B cell (primary cell): ENCODE data around the gene FBXL13. TPM values are rescaled to one million over a fixed set of nuclear protein-coding genes. Genes with fewer than 3 reads are reported as not detected.
"Not testable (repeated sequence)": the region's sequence is repeated elsewhere in the genome, so short reads cannot be mapped to it uniquely, and the experiment has no call there.

Source experiments
- ATAC-seq: fragments of 200-7000 bp; cut with Tn5 transposase; one replicate; pipeline ENCODE4 v1.10.0; 2021; ENCODE audit warnings: low read depth, mild to moderate bottlenecking, moderate number of reproducible peaks, moderate library complexity
- CTCF ChIA-PET: fragments of 350-600 bp; sonication (Branson Sonifier 250); formaldehyde crosslinking; loops from one replicate; lab custom pipeline; 2021; ENCODE audit warnings: antibody characterized with exemption, inconsistent platforms; lab: Charles Lee
- POLR2A ChIA-PET: fragments of 350-600 bp; sonication (Branson Sonifier 250); formaldehyde crosslinking; loops from one replicate; lab custom pipeline; 2021; ENCODE audit warnings: antibody characterized with exemption; lab: Charles Lee
- DNase-seq: peaks from one replicate; pipeline ENCODE4 v3.0.0; 2013
- H2AFZ ChIP-seq: 2 replicates; pipeline ENCODE4 v1.6.1; 2012; ENCODE audit warnings: mild to moderate bottlenecking, low read depth, low read length; ENCODE audit not compliant: insufficient read depth, poor library complexity, severe bottlenecking
- H3K27ac ChIP-seq, 2 donors: 1 replicate in 1 of 2; 2 replicates in 1 of 2; pipeline ENCODE4 v1.5.1; 2012 to 2013; ENCODE audit warnings: low read length in 2 of 2, mild to moderate bottlenecking in 2 of 2, moderate library complexity in 1 of 2
- H3K27me3 ChIP-seq, 4 experiments: fragments of 200-600 bp in 1 of 4; sonication (generic) in 1 of 4; replicated peaks in 1 of 4; 1 replicate in 2 of 4; 2 replicates in 2 of 4; pipeline versions ENCODE4 v1.6.1 to v1.7.0; 2013 to 2016; ENCODE audit warnings: low read length in 3 of 4, mild to moderate bottlenecking in 2 of 4, mixed read lengths in 1 of 4, moderate library complexity in 1 of 4; ENCODE audit not compliant: insufficient read depth in 4 of 4, control insufficient read depth in 3 of 4; ENCODE audit errors: control extremely low read depth in 1 of 4
- H3K36me3 ChIP-seq, 2 experiments: replicated peaks in 1 of 2; 1 replicate in 1 of 2; 2 replicates in 1 of 2; pipeline versions ENCODE4 v1.6.1 to v1.7.1; 2013; ENCODE audit warnings: low read length in 1 of 2; ENCODE audit not compliant: insufficient read depth in 2 of 2, control insufficient read depth in 1 of 2; ENCODE audit errors: control extremely low read depth in 1 of 2, extremely low read depth in 1 of 2
- H3K4me1 ChIP-seq, 2 donors: fragments of 200-600 bp in 1 of 2; sonication (generic) in 1 of 2; 1 replicate in 1 of 2; 2 replicates in 1 of 2; pipeline versions ENCODE4 v1.5.1 to v1.6.1; 2013 to 2017; ENCODE audit warnings: low read length in 2 of 2; ENCODE audit not compliant: control insufficient read depth in 2 of 2, insufficient read depth in 2 of 2
- H3K4me2 ChIP-seq: replicated peaks from 2 replicates; pipeline ENCODE3; 2012; ENCODE audit warnings: mild to moderate bottlenecking, low read depth, low read length; ENCODE audit not compliant: poor library complexity, severe bottlenecking
- H3K4me3 ChIP-seq, 5 experiments: fragments of 200-600 bp in 1 of 5; sonication (generic) in 1 of 5; 1 replicate in 3 of 5; 2 replicates in 2 of 5; pipeline versions ENCODE4 v1.5.1 to v1.7.0; 2011 to 2016; ENCODE audit warnings: low read length in 4 of 5, mild to moderate bottlenecking in 4 of 5, low read depth in 2 of 5, control low read depth in 1 of 5, moderate library complexity in 1 of 5; ENCODE audit not compliant: insufficient read depth in 1 of 5; ENCODE audit errors: control extremely low read depth in 1 of 5, extremely low read depth in 1 of 5
- H3K79me2 ChIP-seq: fragments of 200-600 bp; sonication (generic); one replicate; pipeline ENCODE4 v1.6.0; 2016; ENCODE audit warnings: low read length; ENCODE audit not compliant: control insufficient read depth, insufficient read depth
- H3K9ac ChIP-seq: fragments of 200-600 bp; sonication (generic); 2 replicates; pipeline ENCODE4 v1.6.1; 2017; ENCODE audit warnings: mild to moderate bottlenecking, low read length, moderate library complexity
- H3K9me3 ChIP-seq, 3 donors: one replicate each; pipeline versions ENCODE4 v1.6.1 to v1.7.1; 2013; ENCODE audit warnings: low read length in 2 of 3; ENCODE audit not compliant: control insufficient read depth in 2 of 3, insufficient read depth in 1 of 3; ENCODE audit errors: control extremely low read depth in 1 of 3
- H4K20me1 ChIP-seq: 2 replicates; pipeline ENCODE4 v1.6.0; 2012; ENCODE audit warnings: mild to moderate bottlenecking, low read length; ENCODE audit not compliant: insufficient read depth, control insufficient read depth, poor library complexity, severe bottlenecking
- H3K27ac Mint-ChIP-seq: one replicate; pipeline ENCODE4 v1.8.0; 2021; ENCODE audit warnings: mixed read lengths
- H3K27me3 Mint-ChIP-seq: one replicate; pipeline ENCODE4 v1.8.0; 2021; ENCODE audit warnings: mixed read lengths
- H3K4me1 Mint-ChIP-seq: one replicate; pipeline ENCODE4 v1.8.0; 2021; ENCODE audit warnings: mixed read lengths
- H3K4me3 Mint-ChIP-seq: one replicate; pipeline ENCODE4 v1.8.0; 2021; ENCODE audit warnings: mixed read lengths
- H3K9me3 Mint-ChIP-seq: one replicate; pipeline ENCODE4 v1.8.0; 2022; ENCODE audit warnings: mixed read lengths; ENCODE audit not compliant: insufficient read depth
- CTCF ChIP-seq: fragments of 200-600 bp; IDR thresholded peaks from one replicate; pipeline ENCODE4 v1.8.0; 2022; ENCODE audit warnings: antibody characterized with exemption, mild to moderate bottlenecking
- EZH2 ChIP-seq: IDR thresholded peaks from 2 replicates; pipeline ENCODE4 v1.6.1; 2012; ENCODE audit warnings: borderline replicate concordance, low read depth, mild to moderate bottlenecking, moderate library complexity, low read length; ENCODE audit not compliant: insufficient read depth, poor library complexity, severe bottlenecking
- WGBS: methylation state at CpG from one replicate; pipeline ENCODE4 v1.1.5; 2013; ENCODE audit warnings: missing lambda C conversion rate; ENCODE audit not compliant: insufficient coverage; 5-methylcytosine and 5-hydroxymethylcytosine counted together
- intact Hi-C: fragments of 100-400 bp; cut with micrococcal nuclease; formaldehyde crosslinking; loops from one replicate; pipeline ENCODE4 v1.10.0; 2022
- polyA plus RNA-seq: library from polyadenylated mRNA; depleted of rRNA; stranded (reverse); fragments of >200 nt; gene quantifications from 2 replicates; pipeline ENCODE4 v1.2.3, GENCODE V29; 2012
- total RNA-seq, 2 donors: library from RNA; stranded (reverse); fragments of 120-200 nt in 1 of 2; gene quantifications; 1 replicate in 1 of 2; 2 replicates in 1 of 2; pipeline versions ENCODE4 v1.2.3 to v1.2.4, GENCODE V29; 2013 to 2022

The FBXL13 gene
- total and polyA plus RNA-seq, 2 donors (not counting 1 experiment from before 2014, with no cell fraction given) = 0.22 to 4.0 TPM

GRCh38 chr7:102908676-102909075 lies 165.9 kb downstream of the FBXL13 start:
- TF ChIP-seq CTCF (no peak), EZH2 (no peak)
- DNase-seq = no peak
- H3K4me1 Mint-ChIP-seq = peaks cover 3% of the 10 kb centered on the region
- no peaks in the 10 kb centered on the region for H3K79me2 ChIP-seq
- peaks cover 6% of the 10 kb centered on the region for H3K9me3 Mint-ChIP-seq
- no peak overlapping the region for H3K27ac ChIP-seq
- H3K4me2 ChIP-seq = no peak overlapping the region
- intact Hi-C loops = no loop called here
- no peaks in the 10 kb centered on the region for H3K27me3 Mint-ChIP-seq
- H2AFZ ChIP-seq = no peak overlapping the region
- no peaks in the 10 kb centered on the region for H3K36me3 ChIP-seq
- no peak overlapping the region for H3K9ac ChIP-seq
- ATAC-seq = no peak
- no peaks in the 10 kb centered on the region for H3K4me1 ChIP-seq
- H4K20me1 ChIP-seq = no peaks in the 10 kb centered on the region
- H3K4me3 ChIP-seq = no peak overlapping the region
- no peak overlapping the region for H3K4me3 Mint-ChIP-seq
- H3K27ac Mint-ChIP-seq = no peak overlapping the region
- H3K27me3 ChIP-seq = peaks cover 0 to 3% (median 0%) of the 10 kb centered on the region in 4 experiments
- CTCF ChIA-PET = no interaction called here
- POLR2A ChIA-PET = no interaction called here
- peaks cover 0 to 11% (median 3%) of the 10 kb centered on the region in 3 donors for H3K9me3 ChIP-seq

- H3K27me3 ChIP-seq, H3K4me3 Mint-ChIP-seq, POLR2A ChIA-PET, H3K9me3 Mint-ChIP-seq, H3K27me3 Mint-ChIP-seq, H3K4me1 Mint-ChIP-seq, H3K9me3 ChIP-seq, DNase-seq, H3K4me2 ChIP-seq, ATAC-seq, H3K4me3 ChIP-seq, H3K27ac Mint-ChIP-seq, H3K36me3 ChIP-seq, H4K20me1 ChIP-seq, intact Hi-C loops, H3K9ac ChIP-seq, H3K4me1 ChIP-seq, H3K27ac ChIP-seq, CTCF ChIA-PET, H3K79me2 ChIP-seq, H2AFZ ChIP-seq: not testable (repeated sequence)
- WGBS = no CpG with 5 or more reads among the region's 1 CpG
These were observed 171.0 kb downstream of the FBXL13 start for GRCh38 chr7:102903576-102903975.

GRCh38 chr7:102902052-102902451 lies 172.5 kb downstream of the FBXL13 start:
- H3K4me2 ChIP-seq, H3K4me1 Mint-ChIP-seq, H3K4me3 ChIP-seq, H3K9me3 Mint-ChIP-seq, H3K9me3 ChIP-seq, H3K4me3 Mint-ChIP-seq, H4K20me1 ChIP-seq, H3K9ac ChIP-seq, intact Hi-C loops, CTCF ChIA-PET, H3K27me3 Mint-ChIP-seq, DNase-seq, H3K27ac Mint-ChIP-seq, H3K27ac ChIP-seq, H3K4me1 ChIP-seq, ATAC-seq, POLR2A ChIA-PET, H3K79me2 ChIP-seq, H3K27me3 ChIP-seq, H2AFZ ChIP-seq, H3K36me3 ChIP-seq: not testable (repeated sequence)
- 86% methylated on average over 1 of the region's 2 CpGs for WGBS
